PC-9 (cell line): ENCODE measurements around the gene CD163L1.

Experiments used
- CTCF ChIP-seq: fragments of 200-600 bp; sonication (generic); conservative IDR thresholded peaks from 2 replicates; pipeline ENCODE4 v1.6.1; 2017; ENCODE audit warnings: mixed run types, antibody characterized with exemption, mild to moderate bottlenecking, moderate library complexity
- EZH2 ChIP-seq: fragments of 200-600 bp; sonication (generic); IDR thresholded peaks from 2 replicates; pipeline ENCODE4 v1.8.0; 2017; ENCODE audit warnings: antibody characterized with exemption, low read depth

GRCh38 chr12:7450667-7451066 is 6.7 kb upstream of the CD163L1 start:
- TF ChIP-seq CTCF (no peak), EZH2 (no peak)
